HEK293 (cell line): Measurements from ENCODE around the gene KCP.
A peak's percentile ranks its signal among the peaks of the same experiment; 100 is the strongest.

Experiments
- HOXA7 ChIP-seq: sonication (generic); formaldehyde crosslinking; IDR thresholded peaks from 2 replicates; pipeline ENCODE4 v1.8.1; 2022; ENCODE audit warnings: missing genetic modification reagents, borderline replicate concordance
- KLF1 ChIP-seq: fragments of 450-650 bp; formaldehyde crosslinking; IDR thresholded peaks from 2 replicates; pipeline ENCODE4 v1.5.1; 2016; ENCODE audit warnings: missing biosample characterization, missing genetic modification characterization
- KLF10 ChIP-seq: fragments of 450-650 bp; IDR thresholded peaks from 2 replicates; pipeline ENCODE4 v1.5.1; 2018; ENCODE audit warnings: missing biosample characterization, mild to moderate bottlenecking, missing genetic modification characterization
- KLF16 ChIP-seq: fragments of 450-650 bp; formaldehyde crosslinking; IDR thresholded peaks from 2 replicates; pipeline ENCODE4 v1.5.1; 2017; ENCODE audit warnings: missing biosample characterization, missing genetic modification characterization
- KLF8 ChIP-seq: fragments of 450-650 bp; formaldehyde crosslinking; IDR thresholded peaks from 2 replicates; pipeline ENCODE4 v1.5.1; 2016; ENCODE audit warnings: missing biosample characterization, missing genetic modification characterization
- SCRT2 ChIP-seq: fragments of 450-650 bp; formaldehyde crosslinking; IDR thresholded peaks from 2 replicates; pipeline ENCODE4 v1.5.1; 2016; ENCODE audit warnings: missing biosample characterization, missing genetic modification characterization
- ZBTB1 ChIP-seq: fragments of 450-650 bp; formaldehyde crosslinking; IDR thresholded peaks from 2 replicates; pipeline ENCODE4 v1.5.1; 2016; ENCODE audit warnings: missing biosample characterization, missing genetic modification characterization
- ZFP37 ChIP-seq: fragments of 450-650 bp; formaldehyde crosslinking; IDR thresholded peaks from 2 replicates; pipeline ENCODE4 v1.5.1; 2016; ENCODE audit warnings: missing biosample characterization, missing genetic modification characterization
- ZNF10 ChIP-seq: fragments of 450-650 bp; formaldehyde crosslinking; IDR thresholded peaks from 2 replicates; pipeline ENCODE4 v1.5.1; 2017; ENCODE audit warnings: missing biosample characterization, missing genetic modification characterization
- ZNF155 ChIP-seq: fragments of 450-650 bp; formaldehyde crosslinking; IDR thresholded peaks from 2 replicates; pipeline ENCODE4 v1.5.1; 2016; ENCODE audit warnings: missing biosample characterization, missing genetic modification characterization
- ZNF214 ChIP-seq: fragments of 450-650 bp; formaldehyde crosslinking; IDR thresholded peaks from 2 replicates; pipeline ENCODE4 v1.5.1; 2017; ENCODE audit warnings: missing biosample characterization, mild to moderate bottlenecking, missing genetic modification characterization, borderline replicate concordance
- ZNF221 ChIP-seq: fragments of 450-650 bp; formaldehyde crosslinking; IDR thresholded peaks from 2 replicates; pipeline ENCODE4 v1.5.1; 2017; ENCODE audit warnings: missing biosample characterization, missing genetic modification characterization, borderline replicate concordance
- ZNF280C ChIP-seq: fragments of 450-650 bp; formaldehyde crosslinking; IDR thresholded peaks from 2 replicates; pipeline ENCODE4 v1.5.1; 2016; ENCODE audit warnings: missing biosample characterization, missing genetic modification characterization
- ZNF354C ChIP-seq: fragments of 450-650 bp; formaldehyde crosslinking; IDR thresholded peaks from 2 replicates; pipeline ENCODE4 v1.5.1; 2016; ENCODE audit warnings: missing biosample characterization, missing genetic modification characterization, low read depth, borderline replicate concordance
- ZNF362 ChIP-seq: fragments of 450-650 bp; formaldehyde crosslinking; IDR thresholded peaks from 2 replicates; pipeline ENCODE4 v1.5.1; 2016; ENCODE audit warnings: missing biosample characterization, missing genetic modification characterization
- ZNF391 ChIP-seq: fragments of 450-650 bp; formaldehyde crosslinking; IDR thresholded peaks from 2 replicates; pipeline ENCODE4 v1.5.1; 2016; ENCODE audit warnings: low read depth, missing biosample characterization, missing genetic modification characterization, borderline replicate concordance
- ZNF394 ChIP-seq: fragments of 450-650 bp; formaldehyde crosslinking; IDR thresholded peaks from 2 replicates; pipeline ENCODE4 v1.5.1; 2016; ENCODE audit warnings: missing biosample characterization, missing genetic modification characterization, mild to moderate bottlenecking, moderate library complexity, borderline replicate concordance
- ZNF561 ChIP-seq: fragments of 450-650 bp; IDR thresholded peaks from 2 replicates; pipeline ENCODE4 v1.5.1; 2018; ENCODE audit warnings: missing biosample characterization, missing genetic modification characterization, borderline replicate concordance
- ZNF596 ChIP-seq: fragments of 450-650 bp; IDR thresholded peaks from 2 replicates; pipeline ENCODE4 v1.5.0; 2018; ENCODE audit warnings: missing biosample characterization, mild to moderate bottlenecking, missing genetic modification characterization, moderate library complexity
- ZNF600 ChIP-seq: fragments of 450-650 bp; formaldehyde crosslinking; IDR thresholded peaks from 2 replicates; pipeline ENCODE4 v1.5.1; 2016; ENCODE audit warnings: missing biosample characterization, missing genetic modification characterization
- ZNF610 ChIP-seq: fragments of 450-650 bp; formaldehyde crosslinking; IDR thresholded peaks from 2 replicates; pipeline ENCODE4 v1.5.1; 2016; ENCODE audit warnings: missing biosample characterization, missing genetic modification characterization, borderline replicate concordance
- ZNF624 ChIP-seq: fragments of 450-650 bp; formaldehyde crosslinking; IDR thresholded peaks from 2 replicates; pipeline ENCODE4 v1.5.1; 2017; ENCODE audit warnings: missing biosample characterization, missing genetic modification characterization
- ZNF677 ChIP-seq: fragments of 450-650 bp; IDR thresholded peaks from 2 replicates; pipeline ENCODE4 v1.5.0; 2018; ENCODE audit warnings: missing biosample characterization, mild to moderate bottlenecking, missing genetic modification characterization, moderate library complexity
- ZNF76 ChIP-seq: fragments of 450-650 bp; formaldehyde crosslinking; IDR thresholded peaks from 2 replicates; pipeline ENCODE4; 2016; ENCODE audit warnings: low read depth, missing biosample characterization, missing genetic modification characterization, borderline replicate concordance
- ZNF830 ChIP-seq: fragments of 450-650 bp; IDR thresholded peaks from 2 replicates; pipeline ENCODE4 v1.5.0; 2018; ENCODE audit warnings: missing biosample characterization, missing genetic modification characterization, low read depth, mild to moderate bottlenecking, moderate library complexity
- TF ChIP-seq, protein P1 (sequence below): fragments of 450-650 bp; formaldehyde crosslinking; IDR thresholded peaks from 2 replicates; pipeline ENCODE4 v1.5.1; 2016; ENCODE audit warnings: missing biosample characterization, missing genetic modification characterization
- TF ChIP-seq, protein P2 (sequence below): fragments of 450-650 bp; formaldehyde crosslinking; IDR thresholded peaks from 2 replicates; pipeline ENCODE4 v1.5.1; 2017; ENCODE audit warnings: missing biosample characterization, missing genetic modification characterization
- TF ChIP-seq, protein P3 (sequence below): fragments of 450-650 bp; formaldehyde crosslinking; IDR thresholded peaks from 2 replicates; pipeline ENCODE4 v1.5.0; 2017; ENCODE audit warnings: missing biosample characterization, missing genetic modification characterization, borderline replicate concordance

Gene KCP

DNA sequence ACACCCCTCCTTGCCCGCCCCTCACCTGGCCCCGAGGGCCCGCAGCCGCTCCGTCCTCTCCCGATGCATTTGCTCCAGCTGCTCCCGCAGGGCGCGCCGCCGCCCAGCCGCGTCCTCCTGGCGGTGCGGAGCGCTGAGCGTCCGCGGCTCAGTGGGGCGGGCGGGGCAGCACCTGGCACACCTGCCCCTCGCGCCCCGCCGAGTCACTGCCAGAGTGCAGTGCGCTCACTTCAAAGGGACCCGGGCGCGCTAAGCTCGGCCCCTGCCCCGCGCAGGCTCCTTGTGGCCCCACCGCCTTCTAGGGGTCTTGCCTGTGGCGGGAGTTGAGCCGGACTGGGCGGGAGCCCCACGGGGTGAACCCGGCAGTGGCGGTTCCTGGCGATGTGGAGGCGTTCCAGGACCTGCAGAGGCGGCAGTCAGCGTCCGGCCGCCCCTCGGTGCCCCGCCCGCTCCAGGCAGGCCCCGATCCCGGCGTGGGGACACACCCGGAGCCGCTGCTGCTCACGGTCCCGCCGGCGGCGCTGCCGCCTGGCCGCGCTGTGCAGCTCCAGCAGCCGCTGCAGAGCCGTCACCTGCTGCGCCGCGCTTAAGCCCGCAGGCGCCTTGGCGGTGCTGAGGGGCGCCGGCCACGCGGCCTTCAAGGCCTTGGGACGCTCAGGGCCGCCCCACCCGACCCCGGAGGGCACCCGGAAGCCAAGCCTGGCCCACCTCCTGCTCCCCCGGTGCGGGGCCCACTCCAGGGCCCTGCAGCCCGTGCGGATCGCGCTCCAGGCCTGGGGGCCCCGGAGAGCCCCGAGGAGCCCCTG lies 41.2 kb downstream of the KCP start (continued):
- TF ChIP-seq ZNF280C = no peak
- no peak for TF ChIP-seq ZNF214 (tag by site-specific recombination)
- no peak for TF ChIP-seq ZNF354C (tag by site-specific recombination)
- TF ChIP-seq, protein P1, sequence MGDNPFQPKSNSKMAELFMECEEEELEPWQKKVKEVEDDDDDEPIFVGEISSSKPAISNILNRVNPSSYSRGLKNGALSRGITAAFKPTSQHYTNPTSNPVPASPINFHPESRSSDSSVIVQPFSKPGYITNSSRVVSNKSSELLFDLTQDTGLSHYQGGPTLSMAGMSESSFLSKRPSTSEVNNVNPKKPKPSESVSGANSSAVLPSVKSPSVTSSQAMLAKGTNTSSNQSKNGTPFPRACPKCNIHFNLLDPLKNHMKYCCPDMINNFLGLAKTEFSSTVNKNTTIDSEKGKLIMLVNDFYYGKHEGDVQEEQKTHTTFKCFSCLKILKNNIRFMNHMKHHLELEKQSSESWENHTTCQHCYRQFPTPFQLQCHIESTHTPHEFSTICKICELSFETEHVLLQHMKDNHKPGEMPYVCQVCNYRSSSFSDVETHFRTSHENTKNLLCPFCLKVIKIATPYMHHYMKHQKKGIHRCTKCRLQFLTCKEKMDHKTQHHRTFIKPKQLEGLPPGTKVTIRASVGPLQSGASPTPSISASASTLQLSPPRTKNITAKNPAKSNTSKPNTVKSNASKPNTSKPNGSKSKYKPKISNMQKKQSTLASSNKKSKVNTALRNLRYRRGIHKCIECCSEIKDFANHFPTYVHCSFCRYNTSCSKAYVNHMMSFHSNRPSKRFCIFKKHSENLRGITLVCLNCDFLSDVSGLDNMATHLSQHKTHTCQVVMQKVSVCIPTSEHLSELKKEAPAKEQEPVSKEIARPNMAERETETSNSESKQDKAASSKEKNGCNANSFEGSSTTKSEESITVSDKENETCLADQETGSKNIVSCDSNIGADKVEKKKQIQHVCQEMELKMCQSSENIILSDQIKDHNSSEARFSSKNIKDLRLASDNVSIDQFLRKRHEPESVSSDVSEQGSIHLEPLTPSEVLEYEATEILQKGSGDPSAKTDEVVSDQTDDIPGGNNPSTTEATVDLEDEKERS = no peak
- TF ChIP-seq ZNF391 (tag by site-specific recombination) = no peak
- TF ChIP-seq, protein P2, sequence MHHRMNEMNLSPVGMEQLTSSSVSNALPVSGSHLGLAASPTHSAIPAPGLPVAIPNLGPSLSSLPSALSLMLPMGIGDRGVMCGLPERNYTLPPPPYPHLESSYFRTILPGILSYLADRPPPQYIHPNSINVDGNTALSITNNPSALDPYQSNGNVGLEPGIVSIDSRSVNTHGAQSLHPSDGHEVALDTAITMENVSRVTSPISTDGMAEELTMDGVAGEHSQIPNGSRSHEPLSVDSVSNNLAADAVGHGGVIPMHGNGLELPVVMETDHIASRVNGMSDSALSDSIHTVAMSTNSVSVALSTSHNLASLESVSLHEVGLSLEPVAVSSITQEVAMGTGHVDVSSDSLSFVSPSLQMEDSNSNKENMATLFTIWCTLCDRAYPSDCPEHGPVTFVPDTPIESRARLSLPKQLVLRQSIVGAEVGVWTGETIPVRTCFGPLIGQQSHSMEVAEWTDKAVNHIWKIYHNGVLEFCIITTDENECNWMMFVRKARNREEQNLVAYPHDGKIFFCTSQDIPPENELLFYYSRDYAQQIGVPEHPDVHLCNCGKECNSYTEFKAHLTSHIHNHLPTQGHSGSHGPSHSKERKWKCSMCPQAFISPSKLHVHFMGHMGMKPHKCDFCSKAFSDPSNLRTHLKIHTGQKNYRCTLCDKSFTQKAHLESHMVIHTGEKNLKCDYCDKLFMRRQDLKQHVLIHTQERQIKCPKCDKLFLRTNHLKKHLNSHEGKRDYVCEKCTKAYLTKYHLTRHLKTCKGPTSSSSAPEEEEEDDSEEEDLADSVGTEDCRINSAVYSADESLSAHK (tag by site-specific recombination) = no peak
- TF ChIP-seq HOXA7 = no peak
- no peak for TF ChIP-seq ZFP37 (tag by site-specific recombination)
- TF ChIP-seq ZNF561 (tag by site-specific recombination) = peak; percentile 90
- no peak for TF ChIP-seq ZNF677 (tag by site-specific recombination)
- TF ChIP-seq ZNF596 (tag by site-specific recombination) = no peak
- TF ChIP-seq, protein P3, sequence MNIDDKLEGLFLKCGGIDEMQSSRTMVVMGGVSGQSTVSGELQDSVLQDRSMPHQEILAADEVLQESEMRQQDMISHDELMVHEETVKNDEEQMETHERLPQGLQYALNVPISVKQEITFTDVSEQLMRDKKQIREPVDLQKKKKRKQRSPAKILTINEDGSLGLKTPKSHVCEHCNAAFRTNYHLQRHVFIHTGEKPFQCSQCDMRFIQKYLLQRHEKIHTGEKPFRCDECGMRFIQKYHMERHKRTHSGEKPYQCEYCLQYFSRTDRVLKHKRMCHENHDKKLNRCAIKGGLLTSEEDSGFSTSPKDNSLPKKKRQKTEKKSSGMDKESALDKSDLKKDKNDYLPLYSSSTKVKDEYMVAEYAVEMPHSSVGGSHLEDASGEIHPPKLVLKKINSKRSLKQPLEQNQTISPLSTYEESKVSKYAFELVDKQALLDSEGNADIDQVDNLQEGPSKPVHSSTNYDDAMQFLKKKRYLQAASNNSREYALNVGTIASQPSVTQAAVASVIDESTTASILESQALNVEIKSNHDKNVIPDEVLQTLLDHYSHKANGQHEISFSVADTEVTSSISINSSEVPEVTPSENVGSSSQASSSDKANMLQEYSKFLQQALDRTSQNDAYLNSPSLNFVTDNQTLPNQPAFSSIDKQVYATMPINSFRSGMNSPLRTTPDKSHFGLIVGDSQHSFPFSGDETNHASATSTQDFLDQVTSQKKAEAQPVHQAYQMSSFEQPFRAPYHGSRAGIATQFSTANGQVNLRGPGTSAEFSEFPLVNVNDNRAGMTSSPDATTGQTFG (tag by site-specific recombination) = no peak
- TF ChIP-seq ZNF610 = peak; percentile 55; the same call in 1 of the 2 replicates
- TF ChIP-seq ZNF600 (tag by site-specific recombination) = peak; percentile 89
- no peak for TF ChIP-seq ZNF155 (tag by site-specific recombination)
- no peak for TF ChIP-seq KLF10 (tag by site-specific recombination)
- 0 out of 2 replicates have a peak, but pooled peaks have one; percentile 37 for TF ChIP-seq KLF16 (tag by site-specific recombination)
- TF ChIP-seq ZBTB1 (tag by site-specific recombination) = no peak
- no peak for TF ChIP-seq ZNF624
- no peak for TF ChIP-seq ZNF221 (tag by site-specific recombination)
- no peak for TF ChIP-seq ZNF362 (tag by site-specific recombination)
- peak; percentile 79 for TF ChIP-seq KLF8 (tag by site-specific recombination)
- no peak for TF ChIP-seq SCRT2 (tag by site-specific recombination)
- peak; percentile 78 for TF ChIP-seq KLF1 (tag by site-specific recombination)
- peak; percentile 33; the same call in 1 of the 2 replicates for TF ChIP-seq ZNF76 (tag by site-specific recombination)
- peak; percentile 91; the same call in 1 of the 2 replicates for TF ChIP-seq ZNF10 (tag by site-specific recombination)
- no peak; the same call in 1 of the 2 replicates for TF ChIP-seq ZNF394 (tag by site-specific recombination)
- TF ChIP-seq ZNF830 = no peak
